ENCODE results near the gene THAP12. TPM values are rescaled to one million over a fixed set of nuclear protein-coding genes. Genes with fewer than 3 reads are reported as not detected.

THAP12 gene, protein sequence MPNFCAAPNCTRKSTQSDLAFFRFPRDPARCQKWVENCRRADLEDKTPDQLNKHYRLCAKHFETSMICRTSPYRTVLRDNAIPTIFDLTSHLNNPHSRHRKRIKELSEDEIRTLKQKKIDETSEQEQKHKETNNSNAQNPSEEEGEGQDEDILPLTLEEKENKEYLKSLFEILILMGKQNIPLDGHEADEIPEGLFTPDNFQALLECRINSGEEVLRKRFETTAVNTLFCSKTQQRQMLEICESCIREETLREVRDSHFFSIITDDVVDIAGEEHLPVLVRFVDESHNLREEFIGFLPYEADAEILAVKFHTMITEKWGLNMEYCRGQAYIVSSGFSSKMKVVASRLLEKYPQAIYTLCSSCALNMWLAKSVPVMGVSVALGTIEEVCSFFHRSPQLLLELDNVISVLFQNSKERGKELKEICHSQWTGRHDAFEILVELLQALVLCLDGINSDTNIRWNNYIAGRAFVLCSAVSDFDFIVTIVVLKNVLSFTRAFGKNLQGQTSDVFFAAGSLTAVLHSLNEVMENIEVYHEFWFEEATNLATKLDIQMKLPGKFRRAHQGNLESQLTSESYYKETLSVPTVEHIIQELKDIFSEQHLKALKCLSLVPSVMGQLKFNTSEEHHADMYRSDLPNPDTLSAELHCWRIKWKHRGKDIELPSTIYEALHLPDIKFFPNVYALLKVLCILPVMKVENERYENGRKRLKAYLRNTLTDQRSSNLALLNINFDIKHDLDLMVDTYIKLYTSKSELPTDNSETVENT
- total RNA-seq (52.9 and 55.6 TPM in 2 replicates), polyA plus RNA-seq (16.8 and 21.4 TPM in 2 replicates), polyA minus RNA-seq (22.3 and 24.5 TPM in 2 replicates)
- total RNA-seq (2013), result 95.1 TPM

DNA sequence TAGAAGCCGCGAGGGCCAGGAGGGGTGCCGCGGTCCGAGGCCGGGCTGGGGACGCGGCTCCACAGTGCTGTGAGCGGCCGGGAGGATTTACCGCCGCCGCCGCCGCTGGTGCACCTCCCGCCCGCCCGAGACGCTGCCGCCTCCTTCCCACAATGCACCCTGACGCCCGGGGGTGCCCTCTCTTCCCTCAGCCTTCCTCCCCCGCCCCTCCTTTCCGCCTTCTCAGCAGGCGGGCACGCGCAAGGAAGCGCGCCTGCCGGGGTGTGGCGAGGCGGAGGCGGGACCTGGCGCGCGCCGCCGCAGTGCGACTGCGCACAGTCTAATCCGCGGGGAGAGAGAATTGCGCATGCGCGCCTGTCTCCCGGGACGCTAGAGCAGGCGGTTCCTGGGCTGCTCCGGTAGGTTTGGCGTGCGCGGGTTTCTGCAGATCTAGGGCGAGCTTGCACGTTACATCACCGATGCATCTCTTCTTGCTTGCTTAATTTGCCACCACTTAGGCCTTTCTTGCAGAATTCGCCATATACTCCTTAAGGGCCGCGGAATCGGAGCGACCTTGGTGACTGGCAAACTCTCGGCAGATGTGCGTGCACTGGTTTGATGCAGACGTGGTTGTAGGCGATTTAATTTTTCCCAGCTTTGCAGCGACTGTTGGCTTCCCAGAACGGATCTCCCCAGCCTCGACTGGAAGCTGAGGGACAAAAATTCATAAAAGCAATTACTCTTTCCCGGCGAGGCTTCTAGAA is at the start of gene THAP12, which contains the start of gene GVQW3:
THAP12 (minus strand) TSS at position 156 of the 743 bp plus-strand sequence. CDS start 296 bp downstream, outside the sequence.
GVQW3 (plus strand) TSS at position 347 of the 743 bp plus-strand sequence. CDS start 506 bp downstream, outside the sequence.
- CTCF ChIA-PET, result interaction anchor here (1.1 kb wide), 2 partner anchors 146 to 292 kb away, joined by 3 read pairs; no protein-coding TSS in a partner anchor

More for the DNA sequence above, at the start of gene THAP12, which contains the start of gene GVQW3:
- Mint-ChIP-seq H3K9me3 (ENCODE audit: insufficient read depth) (no peaks in the 10 kb centered on the region), H3K4me3 (peak within 1 kb of the TSS; percentile 98), H3K27me3 (no peaks in the 10 kb centered on the region), H3K4me1 (peaks cover 74% of the 10 kb centered on the region), H3K27ac (peak within 1 kb of the TSS; percentile 94)
- H3K4me3 ChIP-seq (ENCODE audit: control extremely low read depth in 1 of 5, extremely low read depth in 1 of 5, insufficient read depth in 1 of 5, low read depth in 2 of 5, low read length in 4 of 5), result peak within 1 kb of the TSS; percentile 61 to 98 (median 73)
- H3K4me1 ChIP-seq (ENCODE audit: control insufficient read depth in 2 of 2, insufficient read depth in 2 of 2, low read length in 2 of 2), result peaks cover 34 to 39% of the 10 kb centered on the region in 2 donors
- peak within 1 kb of the TSS; percentile 89 for H2AFZ ChIP-seq (ENCODE audit: insufficient read depth, low read depth, low read length, poor library complexity, severe bottlenecking)
- peak within 1 kb of the TSS; percentile 86 for H3K9ac ChIP-seq (ENCODE audit: low read length)
- intact Hi-C loops (cut with micrococcal nuclease), result loop anchor here (1.0 to 10.0 kb wide), 6 partner anchors 63 to 1394 kb away; partner anchors contain the start of genes ACER3, NEU3 and WNT11
- ATAC-seq (ENCODE audit: low read depth), result peak; percentile 88
- WGBS (ENCODE audit: insufficient coverage), result under 1% methylated on average over 69 of the region's 69 CpGs
- H3K36me3 ChIP-seq (replicated peaks in 1 of 2; ENCODE audit: control extremely low read depth in 1 of 2, control insufficient read depth in 1 of 2, extremely low read depth in 1 of 2, insufficient read depth in 2 of 2, low read length in 1 of 2), result peaks cover 0 to 4% of the 10 kb centered on the region in 2 experiments
- H3K27ac ChIP-seq (ENCODE audit: low read length in 2 of 2), result peak within 1 kb of the TSS in 1 of 2 donors; percentile 82
- no peaks in the 10 kb centered on the region for H3K27me3 ChIP-seq (replicated peaks in 1 of 4; ENCODE audit: control extremely low read depth in 1 of 4, control insufficient read depth in 3 of 4, insufficient read depth in 4 of 4, low read length in 3 of 4)
- TF ChIP-seq, protein P1, sequence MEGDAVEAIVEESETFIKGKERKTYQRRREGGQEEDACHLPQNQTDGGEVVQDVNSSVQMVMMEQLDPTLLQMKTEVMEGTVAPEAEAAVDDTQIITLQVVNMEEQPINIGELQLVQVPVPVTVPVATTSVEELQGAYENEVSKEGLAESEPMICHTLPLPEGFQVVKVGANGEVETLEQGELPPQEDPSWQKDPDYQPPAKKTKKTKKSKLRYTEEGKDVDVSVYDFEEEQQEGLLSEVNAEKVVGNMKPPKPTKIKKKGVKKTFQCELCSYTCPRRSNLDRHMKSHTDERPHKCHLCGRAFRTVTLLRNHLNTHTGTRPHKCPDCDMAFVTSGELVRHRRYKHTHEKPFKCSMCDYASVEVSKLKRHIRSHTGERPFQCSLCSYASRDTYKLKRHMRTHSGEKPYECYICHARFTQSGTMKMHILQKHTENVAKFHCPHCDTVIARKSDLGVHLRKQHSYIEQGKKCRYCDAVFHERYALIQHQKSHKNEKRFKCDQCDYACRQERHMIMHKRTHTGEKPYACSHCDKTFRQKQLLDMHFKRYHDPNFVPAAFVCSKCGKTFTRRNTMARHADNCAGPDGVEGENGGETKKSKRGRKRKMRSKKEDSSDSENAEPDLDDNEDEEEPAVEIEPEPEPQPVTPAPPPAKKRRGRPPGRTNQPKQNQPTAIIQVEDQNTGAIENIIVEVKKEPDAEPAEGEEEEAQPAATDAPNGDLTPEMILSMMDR (IDR thresholded peaks at IDR 0.05), result no peak
- no peak for TF ChIP-seq EZH2 (IDR thresholded peaks at IDR 0.05; ENCODE audit: borderline replicate concordance, insufficient read depth, low read depth, low read length, poor library complexity, severe bottlenecking)
- H3K4me2 ChIP-seq (replicated peaks; ENCODE audit: low read depth, low read length, poor library complexity, severe bottlenecking), result peak within 1 kb of the TSS; percentile 92
- H3K9me3 ChIP-seq (ENCODE audit: control extremely low read depth in 1 of 3, control insufficient read depth in 2 of 3, insufficient read depth in 1 of 3, low read length in 2 of 3), result no peaks in the 10 kb centered on the region
- peaks cover 64% of the 10 kb centered on the region for H3K79me2 ChIP-seq (ENCODE audit: control insufficient read depth, insufficient read depth, low read length)
- peaks cover 27% of the 10 kb centered on the region for H4K20me1 ChIP-seq (ENCODE audit: control insufficient read depth, insufficient read depth, low read length, poor library complexity, severe bottlenecking)
- peak; percentile 99 for DNase-seq
- POLR2A ChIA-PET, result no interaction called here

All from B cell (primary cell).